MCF 10A (cell line): ENCODE measurements around the gene SARDH. TPM values are rescaled to one million over a fixed set of nuclear protein-coding genes. Genes with fewer than 3 reads are reported as not detected.

Experiments
- BruUV-seq: library from RNA; stranded (reverse); fragments of 400-500 nt; replicated peaks from 2 replicates; lab custom pipeline; 2021; lab: Mats Ljungman, UMichigan
- CTCF ChIA-PET: fragments of 300-600 bp; sonication (Branson Sonifier 250); formaldehyde crosslinking; extraction: SDS; loops from one replicate; lab custom pipeline; 2021; ENCODE audit warnings: antibody characterized with exemption, inconsistent platforms; lab: Yijun Ruan, JAX
- POLR2A ChIA-PET: fragments of 300-600, 350-650 bp; sonication (Branson Sonifier 250); formaldehyde crosslinking; extraction: SDS; loops from one replicate; lab custom pipeline; 2020; ENCODE audit warnings: antibody characterized with exemption, inconsistent platforms; lab: Yijun Ruan, JAX
- DNase-seq: peaks from one replicate; pipeline ENCODE4 v3.0.0-alpha.2; 2018; ENCODE audit not compliant: unreplicated experiment
- H3K27ac Mint-ChIP-seq: one replicate; pipeline ENCODE4 v1.8.0; 2022; ENCODE audit warnings: mild to moderate bottlenecking, low read depth, mixed read lengths; ENCODE audit not compliant: unreplicated experiment
- H3K27me3 Mint-ChIP-seq: one replicate; pipeline ENCODE4 v1.8.0; 2022; ENCODE audit warnings: mixed read lengths; ENCODE audit not compliant: insufficient read depth, unreplicated experiment
- H3K36me3 Mint-ChIP-seq: one replicate; pipeline ENCODE4 v1.8.0; 2022; ENCODE audit warnings: mild to moderate bottlenecking, moderate library complexity, mixed read lengths; ENCODE audit not compliant: insufficient read depth, unreplicated experiment
- H3K4me1 Mint-ChIP-seq: one replicate; pipeline ENCODE4 v1.8.0; 2022; ENCODE audit warnings: mixed read lengths; ENCODE audit not compliant: insufficient read depth, unreplicated experiment
- H3K4me3 Mint-ChIP-seq: one replicate; pipeline ENCODE4 v1.8.0; 2022; ENCODE audit warnings: mild to moderate bottlenecking, moderate library complexity, mixed read lengths; ENCODE audit not compliant: unreplicated experiment
- H3K9me3 Mint-ChIP-seq: one replicate; pipeline ENCODE4 v1.8.0; 2022; ENCODE audit warnings: mixed read lengths; ENCODE audit not compliant: unreplicated experiment
- CTCF ChIP-seq: fragments of 200-600 bp; IDR thresholded peaks from one replicate; pipeline ENCODE4 v1.8.0; 2022; ENCODE audit warnings: antibody characterized with exemption, mild to moderate bottlenecking; ENCODE audit not compliant: unreplicated experiment
- intact Hi-C: fragments of 100-400 bp; cut with micrococcal nuclease; formaldehyde crosslinking; loops from 2 replicates; pipeline ENCODE4 v1.14.1; 2022
- total RNA-seq: library from RNA; stranded (reverse); gene quantifications from 2 replicates; pipeline ENCODE4 v1.2.3, GENCODE V29; 2022

Gene SARDH
- total RNA-seq, 1 experiment from 2014 or later: not detected

GRCh38 chr9:133656211-133657119, 81.7 kb downstream of the SARDH start:
- Mint-ChIP-seq H3K36me3 (no peaks in the 10 kb centered on the region), H3K9me3 (no peaks in the 10 kb centered on the region), H3K4me1 (peaks cover 13% of the 10 kb centered on the region), H3K27me3 (peaks cover 86% of the 10 kb centered on the region), H3K4me3 (no peak overlapping the region), H3K27ac (no peak overlapping the region)
- intact Hi-C loops: no loop called here
- TF ChIP-seq CTCF: no peak
- CTCF ChIA-PET: no interaction called here
- no peak for DNase-seq
- POLR2A ChIA-PET: no interaction called here
- BruUV-seq: no TSS peak

- no peak overlapping the region for H3K4me3 Mint-ChIP-seq
- intact Hi-C loops: no loop called here
- ChIA-PET POLR2A (no interaction called here), CTCF (interaction anchor here (0.6 kb wide), 1 partner anchor 1814 kb away, joined by 3 read pairs; no protein-coding TSS in a partner anchor)
- no peak for DNase-seq
- H3K4me1 Mint-ChIP-seq: peaks cover 13% of the 10 kb centered on the region
- no TSS peak for BruUV-seq
- no peak overlapping the region for H3K27ac Mint-ChIP-seq
- no peak for TF ChIP-seq CTCF
- peaks cover 89% of the 10 kb centered on the region for H3K27me3 Mint-ChIP-seq
- H3K36me3 Mint-ChIP-seq: no peaks in the 10 kb centered on the region
- no peaks in the 10 kb centered on the region for H3K9me3 Mint-ChIP-seq
Observed at GRCh38 chr9:133655701-133656100, 82.5 kb downstream of the SARDH start.

GRCh38 chr9:133654736-133655657, 83.2 kb downstream of the SARDH start:
- Mint-ChIP-seq H3K27me3 (peaks cover 93% of the 10 kb centered on the region), H3K27ac (no peak overlapping the region), H3K4me3 (no peak overlapping the region), H3K9me3 (no peaks in the 10 kb centered on the region), H3K4me1 (peaks cover 13% of the 10 kb centered on the region), H3K36me3 (no peaks in the 10 kb centered on the region)
- intact Hi-C loops: no loop called here
- no peak for DNase-seq
- no peak for TF ChIP-seq CTCF
- BruUV-seq: no TSS peak
- ChIA-PET POLR2A (interaction anchor here (0.7 kb wide), 1 partner anchor 65 kb away, joined by 3 read pairs; no protein-coding TSS in a partner anchor), CTCF (interaction anchor here (0.6 to 0.7 kb wide), 3 partner anchors 21 to 1813 kb away, joined by 3 to 4 read pairs (median 3); no protein-coding TSS in a partner anchor)

GRCh38 chr9:133653638-133654037, 84.5 kb downstream of the SARDH start:
- ChIA-PET POLR2A (no interaction called here), CTCF (no interaction called here)
- Mint-ChIP-seq H3K27ac (no peak overlapping the region), H3K9me3 (no peaks in the 10 kb centered on the region), H3K36me3 (no peaks in the 10 kb centered on the region), H3K27me3 (peaks cover 93% of the 10 kb centered on the region), H3K4me1 (peaks cover 9% of the 10 kb centered on the region), H3K4me3 (no peak overlapping the region)
- no TSS peak for BruUV-seq
- no peak for DNase-seq
- TF ChIP-seq CTCF: no peak
- intact Hi-C loops: no loop called here
